Measurements from ENCODE around the gene SP2. TPM values are rescaled to one million over a fixed set of nuclear protein-coding genes. Genes with fewer than 3 reads are reported as not detected.
"Not testable (repeated sequence)": the region's sequence is repeated elsewhere in the genome, so short reads cannot be mapped to it uniquely, and the experiment has no call there.

The SP2 gene
- total and polyA plus RNA-seq, 2 donors from 2014 or later, result 9.0 to 23.6 TPM

GRCh38 chr17:47918006-47918405, 22.0 kb downstream of the SP2 start:
- Histone ChIP-seq H3K9me3 (ENCODE audit: control insufficient read depth in 2 of 3, insufficient read depth in 1 of 3, low read length in 3 of 3) (no peaks in the 10 kb centered on the region), H3K27ac (ENCODE audit: low read depth in 2 of 2, low read length in 2 of 2) (no peak overlapping the region), H3K4me1 (ENCODE audit: control insufficient read depth in 2 of 3, insufficient read depth in 2 of 3, low read depth in 1 of 3, low read length in 3 of 3) (no peaks in the 10 kb centered on the region), H3K4me3 (ENCODE audit: low read length in 3 of 3) (no peak overlapping the region), H3K27me3 (ENCODE audit: control insufficient read depth, insufficient read depth, low read length) (no peaks in the 10 kb centered on the region), H3K36me3 (ENCODE audit: control insufficient read depth in 2 of 3, insufficient read depth in 3 of 3, low read length in 3 of 3) (peaks cover 0 to 20% (median 0%) of the 10 kb centered on the region in 3 donors), H3K9ac (ENCODE audit: low read length in 3 of 3) (no peak overlapping the region)
- intact Hi-C loops (cut with DNase I), result no loop called here
- FAIRE-seq (no peak), DNase-seq (no peak)
- TF ChIP-seq CTCF (IDR thresholded peaks at IDR 0.05; ENCODE audit: borderline replicate concordance, extremely low read depth, insufficient read depth), result no peak

GRCh38 chr17:47918991-47919390, 23.0 kb downstream of the SP2 start:
- Histone ChIP-seq H3K27me3 (ENCODE audit: control insufficient read depth, insufficient read depth, low read length) (no peaks in the 10 kb centered on the region), H3K4me3 (ENCODE audit: low read length in 3 of 3) (no peak overlapping the region), H3K36me3 (ENCODE audit: control insufficient read depth in 2 of 3, insufficient read depth in 3 of 3, low read length in 3 of 3) (peaks cover 0 to 28% (median 2%) of the 10 kb centered on the region in 3 donors), H3K9me3 (ENCODE audit: control insufficient read depth in 2 of 3, insufficient read depth in 1 of 3, low read length in 3 of 3) (no peaks in the 10 kb centered on the region), H3K27ac (ENCODE audit: low read depth in 2 of 2, low read length in 2 of 2) (no peak overlapping the region), H3K4me1 (ENCODE audit: control insufficient read depth in 2 of 3, insufficient read depth in 2 of 3, low read depth in 1 of 3, low read length in 3 of 3) (no peaks in the 10 kb centered on the region), H3K9ac (ENCODE audit: low read length in 3 of 3) (no peak overlapping the region)
- FAIRE-seq (no peak), DNase-seq (no peak)
- intact Hi-C loops (cut with DNase I), result no loop called here
- no peak for TF ChIP-seq CTCF (IDR thresholded peaks at IDR 0.05; ENCODE audit: borderline replicate concordance, extremely low read depth, insufficient read depth)

- H3K9me3 ChIP-seq (ENCODE audit: control insufficient read depth in 2 of 3, insufficient read depth in 1 of 3, low read length in 3 of 3); H3K27me3 ChIP-seq (ENCODE audit: control insufficient read depth, insufficient read depth, low read length); DNase-seq; H3K9ac ChIP-seq (ENCODE audit: low read length in 3 of 3); FAIRE-seq; H3K4me1 ChIP-seq (ENCODE audit: control insufficient read depth in 2 of 3, insufficient read depth in 2 of 3, low read depth in 1 of 3, low read length in 3 of 3); H3K4me3 ChIP-seq (ENCODE audit: low read length in 3 of 3); intact Hi-C loops (cut with DNase I); H3K27ac ChIP-seq (ENCODE audit: low read depth in 2 of 2, low read length in 2 of 2): not testable (repeated sequence)
- peaks cover 0 to 37% (median 2%) of the 10 kb centered on the region in 3 donors for H3K36me3 ChIP-seq (ENCODE audit: control insufficient read depth in 2 of 3, insufficient read depth in 3 of 3, low read length in 3 of 3)
Observed at GRCh38 chr17:47919889-47920288, 23.9 kb downstream of the SP2 start.

GRCh38 chr17:47924785-47925677, 29.0 kb downstream of the SP2 start:
- Histone ChIP-seq H3K9me3 (ENCODE audit: control insufficient read depth in 2 of 3, insufficient read depth in 1 of 3, low read length in 3 of 3) (no peaks in the 10 kb centered on the region), H3K27me3 (ENCODE audit: control insufficient read depth, insufficient read depth, low read length) (no peaks in the 10 kb centered on the region), H3K9ac (ENCODE audit: low read length in 3 of 3) (no peak overlapping the region), H3K4me3 (ENCODE audit: low read length in 3 of 3) (no peak overlapping the region), H3K27ac (ENCODE audit: low read depth in 2 of 2, low read length in 2 of 2) (no peak overlapping the region), H3K4me1 (ENCODE audit: control insufficient read depth in 2 of 3, insufficient read depth in 2 of 3, low read depth in 1 of 3, low read length in 3 of 3) (no peaks in the 10 kb centered on the region), H3K36me3 (ENCODE audit: control insufficient read depth in 2 of 3, insufficient read depth in 3 of 3, low read length in 3 of 3) (peaks cover 0 to 40% (median 14%) of the 10 kb centered on the region in 3 donors)
- DNase-seq, result no peak
- intact Hi-C loops (cut with DNase I), result no loop called here
- no peak for FAIRE-seq
- TF ChIP-seq CTCF (IDR thresholded peaks at IDR 0.05; ENCODE audit: borderline replicate concordance, extremely low read depth, insufficient read depth), result no peak

Measured in kidney (tissue), 14 donors.